Activated T-cell treated with anti-CD3 and anti-CD28 coated beads for 1 hour (primary cell): ENCODE data around the gene GIPC3.
A peak's percentile ranks its signal among the peaks of the same experiment; 100 is the strongest.
"Not testable (repeated sequence)": the region's sequence is repeated elsewhere in the genome, so short reads cannot be mapped to it uniquely, and the experiment has no call there.

ENCODE experiments used
- DNase-seq: peaks from one replicate; pipeline ENCODE4 v3.0.0-alpha.2; 2020; ENCODE audit warnings: low read depth

The GIPC3 gene

GRCh38 chr19:3618811-3619630 lies 33.7 kb downstream of the GIPC3 start:
- DNase-seq: no peak

GRCh38 chr19:3619631-3620012 lies 34.3 kb downstream of the GIPC3 start:
- DNase-seq: no peak

- DNase-seq: no peak
These were observed 35.0 kb downstream of the GIPC3 start for GRCh38 chr19:3620145-3620816.

GRCh38 chr19:3620817-3621547 lies 35.7 kb downstream of the GIPC3 start:
- no peak for DNase-seq

GRCh38 chr19:3621689-3622088 lies 36.4 kb downstream of the GIPC3 start:
- DNase-seq: no peak

- no peak for DNase-seq
These were observed 36.9 kb downstream of the GIPC3 start for GRCh38 chr19:3622224-3622623.

GRCh38 chr19:3623716-3624115 lies 38.4 kb downstream of the GIPC3 start:
- DNase-seq: no peak

- DNase-seq: no peak
These were observed 40.8 kb downstream of the GIPC3 start for GRCh38 chr19:3625996-3626472.

GRCh38 chr19:3626473-3627350 lies 41.4 kb downstream of the GIPC3 start, which contains the start of gene CACTIN:
TSS of gene CACTIN (minus strand) at chr19:3626790. CDS start at chr19:3626762, 28 bp downstream.
- DNase-seq: peak; percentile 99

- no peak for DNase-seq
These were observed 42.1 kb downstream of the GIPC3 start for GRCh38 chr19:3627351-3627723.

- not testable (repeated sequence) for DNase-seq
These were observed 43.5 kb downstream of the GIPC3 start for GRCh38 chr19:3628766-3629165.

GRCh38 chr19:3631053-3631861 lies 46.0 kb downstream of the GIPC3 start:
- DNase-seq: no peak

- no peak for DNase-seq
These were observed 46.8 kb downstream of the GIPC3 start for GRCh38 chr19:3632098-3632497.

- DNase-seq: no peak
These were observed 47.7 kb downstream of the GIPC3 start for GRCh38 chr19:3632739-3633558.

- no peak for DNase-seq
These were observed 48.3 kb downstream of the GIPC3 start for GRCh38 chr19:3633559-3633988.

GRCh38 chr19:3634496-3635045 lies 49.3 kb downstream of the GIPC3 start:
- no peak for DNase-seq

GRCh38 chr19:3636506-3636905 lies 51.2 kb downstream of the GIPC3 start:
- no peak for DNase-seq

- no peak for DNase-seq
These were observed 51.7 kb downstream of the GIPC3 start for GRCh38 chr19:3636962-3637361.

- DNase-seq: no peak
These were observed 52.3 kb downstream of the GIPC3 start for GRCh38 chr19:3637621-3638020.
